Activated naive CD4-positive, alpha-beta T cell treated with anti-CD3 and anti-CD28 coated beads for 36 hours (primary cell): Measurements from ENCODE around the gene TAOK3. TPM values are rescaled to one million over a fixed set of nuclear protein-coding genes. Genes with fewer than 3 reads are reported as not detected.

ENCODE experiments used
- CTCF ChIA-PET: fragments of 350-600 bp; sonication (Branson Sonifier 250); formaldehyde crosslinking; loops from one replicate; lab custom pipeline; 2021; ENCODE audit warnings: antibody characterized with exemption; lab: Charles Lee
- DNase-seq: peaks from one replicate; pipeline ENCODE4 v3.0.0-alpha.2; 2020
- H3K27ac Mint-ChIP-seq: one replicate; pipeline ENCODE4 v1.8.0; 2021; ENCODE audit warnings: mild to moderate bottlenecking, mixed read lengths
- H3K27me3 Mint-ChIP-seq: one replicate; pipeline ENCODE4 v1.8.0; 2021; ENCODE audit warnings: low read depth, mixed read lengths
- H3K36me3 Mint-ChIP-seq: one replicate; pipeline ENCODE4 v1.8.0; 2021; ENCODE audit warnings: low read depth, mixed read lengths
- H3K4me1 Mint-ChIP-seq: one replicate; pipeline ENCODE4 v1.8.0; 2021; ENCODE audit warnings: low read depth, mixed read lengths
- H3K4me3 Mint-ChIP-seq: one replicate; pipeline ENCODE4 v1.8.0; 2021; ENCODE audit warnings: mild to moderate bottlenecking, moderate library complexity, mixed read lengths
- H3K9me3 Mint-ChIP-seq: one replicate; pipeline ENCODE4 v1.8.0; 2021; ENCODE audit warnings: mixed read lengths
- intact Hi-C: fragments of 100-400 bp; cut with micrococcal nuclease; formaldehyde crosslinking; loops from one replicate; pipeline ENCODE4 v1.15.1; 2023
- total RNA-seq, 2 experiments: library from RNA; stranded (reverse); gene quantifications; one replicate each; pipeline ENCODE4 v1.2.3, GENCODE V29; 2021

Gene TAOK3
- total RNA-seq, 2 experiments from 2014 or later, result 49.1 to 49.2 TPM

GRCh38 chr12:118187751-118188435, 184.8 kb downstream of the TAOK3 start:
- Mint-ChIP-seq H3K36me3 (no peaks in the 10 kb centered on the region), H3K27ac (no peak overlapping the region), H3K4me1 (peaks cover 14% of the 10 kb centered on the region), H3K9me3 (no peaks in the 10 kb centered on the region), H3K4me3 (no peak overlapping the region), H3K27me3 (no peaks in the 10 kb centered on the region)
- CTCF ChIA-PET, result interaction anchor here (1.1 kb wide), 1 partner anchor 188 kb away, joined by 4 read pairs; no protein-coding TSS in a partner anchor
- intact Hi-C loops, result no loop called here
- no peak for DNase-seq

DNA sequence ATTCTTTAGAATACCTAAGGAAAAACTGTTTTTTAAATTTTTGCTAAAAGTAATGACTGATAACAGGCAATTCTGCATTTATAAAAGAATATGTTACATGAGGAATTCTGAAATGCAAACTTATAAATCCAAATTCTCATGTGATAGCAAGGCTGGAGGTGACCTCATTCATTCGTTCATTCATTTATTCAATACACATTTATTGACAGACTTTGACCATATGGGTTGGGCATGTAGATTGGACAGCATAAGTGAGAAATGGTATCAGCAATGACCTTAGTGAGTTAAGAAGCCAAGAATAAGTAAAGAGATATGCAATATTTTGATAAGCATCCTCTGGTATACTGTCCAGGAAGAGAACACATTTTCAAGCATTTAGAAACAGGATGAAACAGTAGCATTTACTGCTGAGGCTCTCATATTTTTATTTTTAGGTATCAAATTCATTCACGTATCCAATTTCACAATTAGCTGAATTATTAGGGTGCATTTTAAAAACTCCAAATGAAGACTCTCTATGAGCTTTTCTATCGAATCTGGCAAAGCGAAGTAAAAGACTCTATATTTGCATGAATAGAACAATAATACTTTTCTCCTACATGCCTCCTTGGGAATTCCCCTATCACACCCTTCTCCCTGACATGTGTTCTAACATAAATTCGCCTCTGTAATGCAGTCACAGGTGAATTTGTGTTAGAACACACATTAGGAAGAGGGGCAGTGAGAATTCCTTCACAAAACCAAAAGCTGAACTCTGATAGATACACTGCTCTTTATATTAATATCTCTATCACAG, 186.9 kb downstream of the TAOK3 start:
- Mint-ChIP-seq H3K27me3 (no peaks in the 10 kb centered on the region), H3K27ac (no peak overlapping the region)

GRCh38 chr12:118183711-118184110, 189.0 kb downstream of the TAOK3 start:
- CTCF ChIA-PET, result interaction anchor here (0.7 to 5.3 kb wide), 7 partner anchors 8 to 193 kb away, joined by 3 to 91 read pairs (median 4); partner anchors contain the start of gene SUDS3
- H3K9me3 Mint-ChIP-seq, result no peaks in the 10 kb centered on the region
- DNase-seq, result no peak
- H3K27ac Mint-ChIP-seq, result no peak overlapping the region
- peaks cover 13% of the 10 kb centered on the region for H3K36me3 Mint-ChIP-seq
- no peak overlapping the region for H3K4me3 Mint-ChIP-seq
- H3K27me3 Mint-ChIP-seq, result no peaks in the 10 kb centered on the region
- intact Hi-C loops, result loop anchor here (5.0 kb wide), 1 partner anchor 61 kb away; no protein-coding TSS in a partner anchor
- peaks cover 18% of the 10 kb centered on the region for H3K4me1 Mint-ChIP-seq

More for the DNA sequence above, 186.9 kb downstream of the TAOK3 start:
- intact Hi-C loops, result no loop called here
- no peak for DNase-seq
- H3K4me3 Mint-ChIP-seq, result no peak overlapping the region
- peaks cover 18% of the 10 kb centered on the region for H3K4me1 Mint-ChIP-seq
- H3K36me3 Mint-ChIP-seq, result peaks cover 6% of the 10 kb centered on the region
- CTCF ChIA-PET, result interaction anchor here (0.6 to 5.3 kb wide), 5 partner anchors 16 to 191 kb away, joined by 3 to 91 read pairs (median 4); partner anchors contain the start of gene SUDS3
- H3K9me3 Mint-ChIP-seq, result no peaks in the 10 kb centered on the region

DNA sequence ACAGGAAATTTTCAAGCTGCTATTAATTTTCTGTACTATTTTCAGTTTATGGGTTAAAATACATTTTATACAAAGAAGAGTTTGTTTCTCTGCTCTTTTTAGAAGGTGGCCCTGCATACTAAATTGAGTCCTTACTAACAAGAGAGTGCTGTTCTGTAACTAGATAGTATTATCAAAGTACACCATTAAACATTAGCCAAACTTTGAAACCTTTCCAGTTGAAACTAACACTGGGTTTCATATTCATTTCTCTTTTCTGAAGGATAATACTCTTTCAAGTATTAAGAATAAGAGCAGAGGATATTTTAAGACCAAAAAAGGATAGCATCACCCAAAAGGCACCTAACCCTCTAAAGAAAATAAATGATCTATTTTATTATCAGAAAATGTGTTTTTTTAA, 189.6 kb downstream of the TAOK3 start:
- no peaks in the 10 kb centered on the region for H3K27me3 Mint-ChIP-seq
- H3K27ac Mint-ChIP-seq, result no peak overlapping the region
- peaks cover 13% of the 10 kb centered on the region for H3K36me3 Mint-ChIP-seq
- peaks cover 18% of the 10 kb centered on the region for H3K4me1 Mint-ChIP-seq
- DNase-seq, result no peak
- no peak overlapping the region for H3K4me3 Mint-ChIP-seq
- intact Hi-C loops, result loop anchor here (5.0 kb wide), 1 partner anchor 61 kb away; no protein-coding TSS in a partner anchor
- no peaks in the 10 kb centered on the region for H3K9me3 Mint-ChIP-seq
- CTCF ChIA-PET, result interaction anchor here (0.8 to 5.3 kb wide), 14 partner anchors 8 to 305 kb away, joined by 3 to 91 read pairs (median 4); partner anchors contain the start of gene SUDS3

- Mint-ChIP-seq H3K27me3 (no peaks in the 10 kb centered on the region), H3K27ac (no peak overlapping the region), H3K4me3 (no peak overlapping the region), H3K36me3 (peaks cover 35% of the 10 kb centered on the region), H3K9me3 (no peaks in the 10 kb centered on the region), H3K4me1 (no peaks in the 10 kb centered on the region)
- intact Hi-C loops, result no loop called here
- no peak for DNase-seq
- CTCF ChIA-PET, result interaction anchor here (1.0 to 1.5 kb wide), 4 partner anchors 8 to 200 kb away, joined by 3 to 6 read pairs (median 4); partner anchors contain the start of gene SUDS3
Measured at GRCh38 chr12:118175823-118176447, 196.8 kb downstream of the TAOK3 start.

- H3K9me3 Mint-ChIP-seq, result no peaks in the 10 kb centered on the region
- no peaks in the 10 kb centered on the region for H3K27me3 Mint-ChIP-seq
- peaks cover 26% of the 10 kb centered on the region for H3K36me3 Mint-ChIP-seq
- no peak overlapping the region for H3K27ac Mint-ChIP-seq
- CTCF ChIA-PET, result interaction anchor here (0.5 to 3.2 kb wide), 5 partner anchors 7 to 1315 kb away, joined by 3 to 18 read pairs (median 7); partner anchors contain the start of gene SUDS3
- no peak overlapping the region for H3K4me3 Mint-ChIP-seq
- no peak for DNase-seq
- peaks cover 27% of the 10 kb centered on the region for H3K4me1 Mint-ChIP-seq
- intact Hi-C loops, result loop anchor here (5.0 kb wide), 2 partner anchors 45 to 210 kb away; partner anchors contain the start of gene SUDS3
Measured at GRCh38 chr12:118166946-118167345, 205.8 kb downstream of the TAOK3 start.

- CTCF ChIA-PET, result interaction anchor here (1.1 to 3.2 kb wide), 3 partner anchors 16 to 212 kb away, joined by 3 to 18 read pairs (median 14); partner anchors contain the start of gene SUDS3
- DNase-seq, result peak; percentile 38
- peaks cover 27% of the 10 kb centered on the region for H3K4me1 Mint-ChIP-seq
- H3K27me3 Mint-ChIP-seq, result no peaks in the 10 kb centered on the region
- H3K4me3 Mint-ChIP-seq, result no peak overlapping the region
- peaks cover 19% of the 10 kb centered on the region for H3K36me3 Mint-ChIP-seq
- no peak overlapping the region for H3K27ac Mint-ChIP-seq
- H3K9me3 Mint-ChIP-seq, result no peaks in the 10 kb centered on the region
- intact Hi-C loops, result loop anchor here (5.0 kb wide), 2 partner anchors 43 to 212 kb away; partner anchors contain the start of gene SUDS3
Measured at GRCh38 chr12:118164798-118165486, 207.8 kb downstream of the TAOK3 start.

DNA sequence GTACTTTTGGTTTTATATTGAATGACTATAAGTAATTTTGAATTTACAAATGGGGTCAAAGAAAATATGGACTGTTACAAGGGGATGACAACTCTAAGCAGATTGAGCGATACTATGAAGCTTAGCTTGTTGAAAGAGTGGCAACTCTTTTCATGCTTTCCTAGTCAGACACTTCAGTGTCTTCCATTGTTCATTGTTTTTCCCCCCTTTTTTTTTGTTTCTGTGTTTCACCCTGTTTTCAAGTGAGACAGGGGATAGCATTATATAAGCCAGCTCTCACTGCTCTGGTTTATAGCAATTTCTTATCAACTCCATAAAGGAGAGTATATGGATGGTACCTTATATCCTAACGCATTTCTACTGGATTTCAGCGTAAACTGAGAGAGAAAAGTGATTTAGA, 212.2 kb downstream of the TAOK3 start:
- CTCF ChIA-PET, result interaction anchor here (1.4 to 1.8 kb wide), 3 partner anchors 21 to 215 kb away, joined by 4 read pairs; no protein-coding TSS in a partner anchor
- no peaks in the 10 kb centered on the region for H3K9me3 Mint-ChIP-seq

GRCh38 chr12:118151755-118152154, 221.0 kb downstream of the TAOK3 start:
- CTCF ChIA-PET, result interaction anchor here (0.7 to 0.9 kb wide), 2 partner anchors 9 to 226 kb away, joined by 3 to 6 read pairs; no protein-coding TSS in a partner anchor
- Mint-ChIP-seq H3K4me3 (no peak overlapping the region), H3K9me3 (no peaks in the 10 kb centered on the region), H3K27ac (no peak overlapping the region), H3K36me3 (peaks cover 14% of the 10 kb centered on the region), H3K4me1 (no peaks in the 10 kb centered on the region), H3K27me3 (no peaks in the 10 kb centered on the region)
- no peak for DNase-seq
- intact Hi-C loops, result no loop called here

More for the DNA sequence above, 212.2 kb downstream of the TAOK3 start:
- DNase-seq, result no peak
- no peaks in the 10 kb centered on the region for H3K27me3 Mint-ChIP-seq
- peaks cover 15% of the 10 kb centered on the region for H3K36me3 Mint-ChIP-seq
- no peak overlapping the region for H3K4me3 Mint-ChIP-seq
- intact Hi-C loops, result no loop called here
- H3K27ac Mint-ChIP-seq, result no peak overlapping the region
- peaks cover 14% of the 10 kb centered on the region for H3K4me1 Mint-ChIP-seq

GRCh38 chr12:118150625-118151024, 222.1 kb downstream of the TAOK3 start:
- peaks cover 18% of the 10 kb centered on the region for H3K36me3 Mint-ChIP-seq
- H3K9me3 Mint-ChIP-seq, result no peaks in the 10 kb centered on the region
- CTCF ChIA-PET, result no interaction called here
- H3K4me1 Mint-ChIP-seq, result no peaks in the 10 kb centered on the region
- DNase-seq, result no peak
- intact Hi-C loops, result no loop called here
- H3K27me3 Mint-ChIP-seq, result no peaks in the 10 kb centered on the region
- H3K27ac Mint-ChIP-seq, result no peak overlapping the region
- no peak overlapping the region for H3K4me3 Mint-ChIP-seq

DNA sequence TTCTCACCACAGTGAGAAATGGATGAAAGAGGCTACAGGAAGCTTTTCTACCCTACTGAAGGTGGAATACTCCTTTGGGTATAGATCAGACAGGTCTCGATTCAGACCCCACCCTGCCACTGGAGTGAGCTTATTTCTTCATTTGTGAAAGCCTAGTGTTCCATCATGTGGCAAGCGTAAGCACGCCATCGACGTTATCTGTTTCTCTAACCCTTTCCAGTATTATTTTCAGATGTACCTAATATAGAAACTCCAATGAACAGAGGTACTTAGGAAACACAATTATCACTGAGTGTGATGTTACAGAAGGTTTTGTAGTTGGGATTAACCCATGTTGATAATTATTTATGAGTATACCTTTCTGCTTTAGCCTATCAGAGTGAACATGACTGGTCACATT, 224.4 kb downstream of the TAOK3 start:
- DNase-seq, result no peak
- Mint-ChIP-seq H3K9me3 (no peaks in the 10 kb centered on the region), H3K4me3 (no peak overlapping the region), H3K36me3 (peaks cover 31% of the 10 kb centered on the region), H3K27ac (no peak overlapping the region), H3K27me3 (no peaks in the 10 kb centered on the region), H3K4me1 (no peaks in the 10 kb centered on the region)
- CTCF ChIA-PET, result interaction anchor here (1.5 kb wide), 1 partner anchor 17 kb away, joined by 3 read pairs; no protein-coding TSS in a partner anchor
- intact Hi-C loops, result no loop called here
